Fibroblast of peridontal ligament (primary cell): ENCODE results near the gene NOBOX.
"Not testable (repeated sequence)": the region's sequence is repeated elsewhere in the genome, so short reads cannot be mapped to it uniquely, and the experiment has no call there.

ENCODE experiments used
- DNase-seq: peaks from one replicate; pipeline ENCODE4 v3.0.0-alpha.2; 2010; ENCODE audit errors: extremely low read depth

The NOBOX gene

GRCh38 chr7:144403649-144404061, at the start of gene NOBOX:
NOBOX (minus strand) TSS chr7:144403693.
- DNase-seq = no peak

DNA sequence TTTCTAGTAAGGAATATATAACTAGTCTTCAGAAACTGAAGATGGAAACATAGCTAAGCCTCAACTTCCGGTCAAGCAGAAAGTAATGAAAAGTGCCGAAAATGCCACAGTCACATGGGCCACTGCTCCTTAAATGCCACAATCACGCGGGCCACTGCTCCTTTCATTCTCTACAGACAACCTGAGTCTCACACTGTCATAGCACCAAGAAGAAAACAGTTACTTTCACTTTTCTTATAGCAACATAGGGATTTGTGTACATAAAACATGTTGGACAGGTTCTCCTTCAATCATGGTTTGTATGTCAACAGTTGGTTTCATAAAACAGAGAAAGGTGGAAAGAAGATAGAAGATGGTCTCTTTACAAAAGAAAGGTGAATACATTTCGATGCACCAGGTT, 48.6 kb upstream of the NOBOX start:
- DNase-seq = no peak

GRCh38 chr7:144445590-144445989, 42.1 kb upstream of the NOBOX start:
- no peak for DNase-seq

GRCh38 chr7:144439717-144440205, 36.3 kb upstream of the NOBOX start:
- DNase-seq = no peak

GRCh38 chr7:144438759-144439158, 35.3 kb upstream of the NOBOX start:
- no peak for DNase-seq

GRCh38 chr7:144437370-144438191, 34.1 kb upstream of the NOBOX start:
- DNase-seq = peak; percentile 39

DNA sequence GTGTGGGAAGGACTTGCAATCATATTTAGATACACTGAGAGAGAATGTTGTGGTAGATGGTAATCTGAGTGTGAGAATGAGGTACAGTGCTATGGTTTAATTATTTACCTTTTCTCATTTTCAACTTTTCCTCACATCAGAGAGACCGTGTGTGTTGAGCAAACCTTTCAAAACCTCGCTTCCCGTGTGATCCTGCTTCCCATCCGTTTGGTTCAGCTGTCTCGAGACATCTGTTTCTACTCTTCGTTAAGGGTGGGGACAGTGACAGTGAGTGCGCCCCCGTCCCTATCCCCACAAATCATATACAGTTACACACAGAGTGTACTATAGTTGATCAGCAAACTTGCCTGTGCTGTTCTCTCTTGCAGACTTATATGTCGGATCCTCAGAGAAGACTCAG, 33.0 kb upstream of the NOBOX start:
- no peak for DNase-seq

DNA sequence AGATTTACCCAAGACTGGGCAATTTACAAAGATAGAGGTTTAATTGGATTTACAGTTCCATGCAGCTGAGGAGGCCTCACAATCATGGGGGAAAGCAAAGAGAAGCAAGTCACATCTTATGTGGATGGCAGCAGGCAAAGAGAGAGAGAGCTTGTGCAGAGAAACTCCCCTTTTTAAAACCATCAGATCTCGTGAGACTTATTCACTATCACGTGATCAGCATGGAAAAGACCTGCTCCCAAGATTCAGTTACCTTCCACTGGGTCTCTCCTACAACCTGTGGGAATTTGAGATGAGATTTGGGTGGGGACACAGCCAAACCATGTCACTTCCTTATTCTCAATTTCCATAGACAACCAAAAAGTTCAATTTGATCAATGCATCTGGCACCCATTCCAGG, 24.9 kb upstream of the NOBOX start:
- DNase-seq = no peak

DNA sequence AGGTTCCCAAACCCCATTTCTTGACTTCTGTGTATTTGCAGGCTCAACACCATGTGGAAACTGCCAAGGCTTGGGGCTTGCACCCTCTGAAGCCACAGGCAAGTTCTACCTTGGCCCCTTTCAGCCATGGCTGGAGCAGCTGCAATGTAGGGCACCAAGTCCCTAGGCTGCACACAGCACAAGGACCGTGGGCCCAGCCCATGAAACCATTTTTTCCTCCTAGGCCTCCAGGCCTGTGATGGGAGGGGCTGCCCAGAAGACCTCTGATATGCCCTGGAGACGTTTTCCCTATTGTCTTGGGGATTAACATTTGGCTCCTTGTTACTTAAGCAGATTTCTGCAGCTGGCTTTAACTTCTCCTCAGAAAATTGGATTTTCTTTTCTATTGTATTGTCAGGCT, 24.0 kb upstream of the NOBOX start:
- not testable (repeated sequence) for DNase-seq

DNA sequence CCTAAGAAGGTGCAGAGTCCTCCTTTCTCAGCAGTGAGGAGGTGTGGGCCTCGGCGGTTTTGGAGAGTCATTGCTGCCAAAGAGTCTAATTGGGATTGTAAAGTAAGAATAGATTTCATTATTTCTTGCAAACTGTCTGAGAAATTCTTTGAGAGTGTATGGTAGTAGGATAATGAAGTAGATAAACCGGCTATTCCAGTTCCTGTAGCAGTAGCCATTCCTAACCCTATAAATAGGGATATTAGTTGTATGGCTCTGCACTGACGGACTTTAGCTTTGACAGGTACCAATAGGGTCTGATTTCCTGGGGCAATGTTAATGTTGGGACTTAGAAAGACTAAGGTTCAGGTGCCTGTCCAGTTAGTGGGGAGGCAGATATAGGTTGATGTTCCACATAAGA, 15.4 kb upstream of the NOBOX start:
- DNase-seq = not testable (repeated sequence)

- no peak for DNase-seq
These were observed 12.8 kb upstream of the NOBOX start for GRCh38 chr7:144416341-144416740.

GRCh38 chr7:144415858-144416257, 12.4 kb upstream of the NOBOX start:
- DNase-seq = no peak

DNA sequence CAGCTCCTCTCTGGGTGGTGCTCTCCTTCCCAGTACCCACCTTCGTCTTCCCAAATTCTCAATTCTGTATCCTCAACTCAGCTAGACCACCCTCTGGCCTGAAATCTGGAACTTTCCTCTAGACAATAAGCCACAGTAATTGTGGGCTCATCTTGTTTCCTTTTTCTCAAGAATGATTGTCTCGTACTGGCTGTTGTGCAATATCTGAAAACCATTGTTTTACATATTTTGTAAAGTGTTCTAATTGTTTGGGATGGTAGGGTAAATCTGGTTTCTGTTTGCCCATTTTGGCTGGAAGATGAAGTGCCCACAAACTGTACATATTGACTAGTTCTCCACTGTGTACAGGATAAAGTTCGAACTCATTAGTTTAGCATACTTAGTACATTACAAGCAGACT, 11.3 kb upstream of the NOBOX start:
- no peak for DNase-seq

- no peak for DNase-seq
These were observed 6.9 kb upstream of the NOBOX start for GRCh38 chr7:144410441-144410840.

DNA sequence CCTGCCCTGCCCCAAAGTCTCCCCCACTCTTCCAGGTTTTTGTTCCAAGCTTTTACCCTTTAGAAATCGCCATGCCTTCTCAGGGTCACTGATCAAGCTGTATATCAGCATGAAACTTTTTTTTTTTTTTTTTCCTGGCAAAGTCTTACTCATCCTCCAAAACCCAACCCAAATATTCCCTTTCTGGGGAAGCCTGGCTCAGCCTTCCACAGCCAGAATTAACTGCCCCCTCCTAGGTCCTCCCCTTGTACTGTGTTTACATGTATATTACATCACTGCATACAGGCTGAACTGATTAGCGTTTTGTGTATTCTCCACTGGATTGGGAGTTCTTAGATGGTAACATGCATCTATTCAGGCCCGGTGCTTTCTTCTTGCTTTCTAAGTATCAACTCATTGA, 4.6 kb upstream of the NOBOX start:
- peak; percentile 60 for DNase-seq

- DNase-seq = no peak
These were observed 3.9 kb upstream of the NOBOX start for GRCh38 chr7:144407266-144407931.

- DNase-seq = no peak
These were observed 1.5 kb upstream of the NOBOX start for GRCh38 chr7:144404946-144405345.

GRCh38 chr7:144403102-144403501, 391 bp downstream of the NOBOX start:
- no peak for DNase-seq

GRCh38 chr7:144401490-144401889, 2.0 kb downstream of the NOBOX start:
- DNase-seq = no peak

DNA sequence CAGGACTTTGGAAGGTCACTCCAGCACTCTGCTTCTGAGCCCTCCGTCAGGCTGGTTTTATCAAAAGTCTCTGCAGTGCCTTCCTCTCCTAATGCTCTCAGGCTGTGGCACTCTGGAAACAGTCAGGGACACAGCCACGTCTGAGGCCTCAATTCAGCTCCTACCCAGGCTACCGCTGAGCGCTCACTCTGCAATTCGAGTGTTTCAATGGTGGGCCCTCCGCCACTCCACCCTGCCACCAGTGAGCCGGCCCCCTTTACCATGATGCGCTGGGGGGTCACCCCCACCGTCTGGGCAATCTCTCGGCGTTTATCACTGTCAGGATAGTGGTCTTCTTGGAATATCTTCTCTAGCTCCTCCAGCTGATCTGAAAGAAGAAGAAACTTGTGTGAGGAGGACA, 3.5 kb downstream of the NOBOX start:
- DNase-seq = no peak

DNA sequence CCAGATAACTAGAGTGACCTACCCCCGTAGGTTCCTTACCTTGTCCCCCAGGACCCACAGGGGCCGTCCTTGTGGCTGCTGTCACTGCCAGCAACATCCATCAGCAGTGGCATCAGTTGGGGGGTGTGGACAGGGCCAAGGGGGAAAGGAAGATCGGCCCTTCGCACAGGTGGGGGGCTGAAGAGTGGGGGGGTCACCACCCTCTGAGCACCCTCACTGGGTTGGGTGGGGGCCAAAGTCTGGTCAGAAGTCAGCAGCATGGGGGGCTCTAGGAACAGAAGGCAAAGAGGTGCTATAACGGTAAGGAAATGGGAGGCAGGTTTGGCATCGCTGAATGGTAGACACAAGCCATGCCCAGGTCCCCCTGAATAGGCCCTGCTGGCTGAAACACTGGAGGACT, 4.6 kb downstream of the NOBOX start:
- no peak for DNase-seq

DNA sequence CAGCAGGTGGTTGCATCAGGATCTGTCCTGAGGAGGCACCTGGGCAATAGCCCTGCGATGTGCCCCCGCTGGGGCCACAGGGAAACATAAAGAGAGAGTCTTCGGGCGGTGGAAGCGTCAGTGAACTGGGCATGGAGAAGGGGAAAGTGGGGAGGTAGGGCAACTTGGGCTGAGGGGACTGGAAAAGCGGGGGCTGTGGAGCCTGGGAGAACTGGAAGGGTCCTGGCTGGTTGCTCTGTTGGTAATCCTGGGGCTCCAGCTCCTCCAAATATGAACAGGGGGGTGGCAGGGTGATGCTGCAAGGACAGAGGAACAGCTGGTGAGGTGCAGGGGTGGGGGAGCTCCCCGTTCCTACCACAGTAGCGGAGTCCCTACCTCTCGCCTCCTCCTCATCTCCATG, 5.2 kb downstream of the NOBOX start:
- DNase-seq = no peak

- no peak for DNase-seq
These were observed 6.4 kb downstream of the NOBOX start for GRCh38 chr7:144397086-144397485.
